Mucosa of gallbladder (tissue), 1 donor: ENCODE results near the gene EXOSC10. TPM values are rescaled to one million over a fixed set of nuclear protein-coding genes. Genes with fewer than 3 reads are reported as not detected.
"Not testable (repeated sequence)": the region's sequence is repeated elsewhere in the genome, so short reads cannot be mapped to it uniquely, and the experiment has no call there.

ENCODE experiments used
- DNase-seq: peaks from one replicate; pipeline ENCODE4 v3.0.0-alpha.2; 2020; ENCODE audit warnings: low spot score
- total RNA-seq: library from RNA; stranded (reverse); gene quantifications from one replicate; pipeline ENCODE4 v1.2.1, GENCODE V29; 2021
- donor health status: DM: no; HTN: no; CAD: no.

The EXOSC10 gene
- total RNA-seq, 1 donor from 2014 or later: 40.1 TPM

DNA sequence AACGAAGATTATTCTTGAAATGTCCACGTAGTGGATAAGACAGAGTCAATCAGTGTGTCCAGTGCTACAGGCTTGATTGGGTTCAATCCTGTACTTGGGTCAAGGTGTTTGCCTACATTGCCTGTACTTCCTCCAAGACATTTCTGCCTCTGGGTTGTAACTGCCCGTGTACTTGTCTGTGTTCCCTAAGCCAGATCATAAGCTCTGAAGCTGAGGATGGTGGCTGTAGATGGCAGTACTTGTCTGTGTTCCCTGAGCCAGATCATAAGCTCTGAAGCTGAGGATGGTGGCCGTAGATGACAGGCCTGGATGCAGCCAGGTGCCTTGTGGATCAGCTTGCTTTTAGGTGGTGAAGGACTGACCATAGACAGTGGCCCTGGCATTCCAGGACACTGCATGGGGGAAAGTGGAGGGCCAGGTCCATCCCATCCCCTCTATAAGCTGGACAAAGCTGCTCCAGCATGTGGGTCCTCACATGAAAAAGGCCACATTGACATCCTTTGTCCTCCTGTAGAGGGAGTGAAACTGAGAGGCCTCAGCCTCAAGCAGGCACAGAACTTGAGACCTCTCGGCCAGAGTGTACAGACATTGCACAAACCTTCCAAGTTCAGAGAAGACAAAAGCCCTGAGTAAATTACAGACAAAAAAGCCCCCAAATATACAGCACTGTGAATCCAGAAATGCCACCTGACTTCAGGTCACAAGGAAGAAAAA lies 37.9 kb downstream of the EXOSC10 start:
- no peak for DNase-seq

DNA sequence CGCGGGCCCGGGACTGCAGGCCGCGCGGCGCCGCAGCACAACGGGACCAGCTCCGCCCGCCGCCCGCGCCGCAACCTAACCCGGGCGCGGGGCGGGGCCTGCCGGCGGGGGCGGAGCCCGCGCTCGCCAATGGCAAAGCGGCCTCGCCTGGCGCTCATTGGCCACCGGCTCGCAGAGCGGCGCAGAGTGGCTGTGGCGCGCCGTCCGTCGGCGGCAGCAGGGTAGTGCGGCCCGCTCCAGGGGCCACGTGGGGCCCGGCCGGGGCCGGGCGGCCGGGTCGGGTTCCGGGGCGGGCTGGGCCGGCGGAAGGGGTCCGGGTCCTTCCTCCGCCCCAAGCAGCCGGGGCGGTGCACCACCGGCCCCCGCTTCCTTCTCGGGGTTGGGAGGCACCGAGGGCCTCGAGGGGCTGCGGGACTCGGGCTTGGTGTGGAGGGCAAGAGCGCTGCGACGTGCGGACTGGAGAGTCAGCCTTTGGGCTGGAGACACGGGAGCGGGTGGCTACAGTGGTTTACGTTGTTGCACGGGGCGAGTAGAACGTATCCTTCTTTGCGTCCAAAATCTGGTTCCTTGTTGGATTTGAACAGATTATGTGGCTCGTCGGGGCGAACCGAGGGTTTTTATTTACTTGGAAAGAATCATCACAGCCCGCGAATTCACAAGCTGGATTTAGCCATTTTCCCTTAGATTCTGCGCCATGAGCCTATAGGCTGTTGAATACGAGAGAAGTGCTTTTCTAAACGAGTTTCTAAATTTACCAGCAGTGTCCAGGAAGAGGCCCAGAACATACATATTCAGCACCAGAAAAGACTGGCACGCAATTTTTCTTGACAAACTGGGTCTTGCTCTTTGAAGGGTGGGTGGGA lies 39.5 kb downstream of the EXOSC10 start, which contains the start of gene SRM:
SRM (minus strand) TSS at position 51 of the 863 bp plus-strand sequence. CDS start 75 bp downstream, outside the sequence.
- peak; percentile 92 for DNase-seq

DNA sequence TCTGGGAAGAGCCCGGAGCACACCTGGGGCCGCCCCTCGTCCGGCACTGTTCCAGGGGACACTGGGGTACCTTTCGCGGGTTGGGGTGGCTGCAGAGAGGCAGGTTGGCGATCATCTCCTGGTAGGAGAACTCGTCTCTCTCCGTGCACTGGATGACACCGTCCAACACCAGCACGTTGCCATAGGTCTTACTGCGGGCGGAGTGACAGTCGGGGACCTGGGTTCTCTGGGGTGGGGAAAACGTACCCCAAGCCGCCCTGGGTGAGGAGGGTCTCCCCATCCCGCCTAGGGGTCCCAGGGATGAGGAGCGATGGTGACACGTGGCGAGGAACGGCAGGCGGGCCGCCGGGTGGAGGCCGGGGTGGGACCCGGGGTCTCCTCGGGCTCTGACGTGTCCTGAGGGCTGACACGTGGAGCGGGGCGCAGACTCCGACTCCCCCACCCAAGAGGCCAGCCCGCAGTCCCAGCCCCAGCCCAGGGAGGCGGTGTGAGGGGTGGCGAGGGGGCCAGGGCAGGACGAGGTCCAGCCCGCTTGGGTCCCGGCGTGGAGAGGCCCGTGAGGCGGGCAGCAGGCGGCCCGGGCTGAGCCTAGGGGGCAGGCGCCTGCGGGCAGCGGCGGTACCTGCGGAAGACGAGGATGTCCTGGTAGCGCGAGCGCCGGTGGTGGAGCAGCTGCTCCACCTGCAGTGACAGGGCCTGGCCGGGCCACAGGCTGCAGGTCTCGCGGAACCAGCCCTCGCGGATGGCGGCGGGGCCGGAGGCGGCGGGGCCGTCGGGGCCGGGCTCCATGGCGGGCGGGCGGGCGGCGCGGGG lies 40.3 kb downstream of the EXOSC10 start:
- no peak for DNase-seq

DNA sequence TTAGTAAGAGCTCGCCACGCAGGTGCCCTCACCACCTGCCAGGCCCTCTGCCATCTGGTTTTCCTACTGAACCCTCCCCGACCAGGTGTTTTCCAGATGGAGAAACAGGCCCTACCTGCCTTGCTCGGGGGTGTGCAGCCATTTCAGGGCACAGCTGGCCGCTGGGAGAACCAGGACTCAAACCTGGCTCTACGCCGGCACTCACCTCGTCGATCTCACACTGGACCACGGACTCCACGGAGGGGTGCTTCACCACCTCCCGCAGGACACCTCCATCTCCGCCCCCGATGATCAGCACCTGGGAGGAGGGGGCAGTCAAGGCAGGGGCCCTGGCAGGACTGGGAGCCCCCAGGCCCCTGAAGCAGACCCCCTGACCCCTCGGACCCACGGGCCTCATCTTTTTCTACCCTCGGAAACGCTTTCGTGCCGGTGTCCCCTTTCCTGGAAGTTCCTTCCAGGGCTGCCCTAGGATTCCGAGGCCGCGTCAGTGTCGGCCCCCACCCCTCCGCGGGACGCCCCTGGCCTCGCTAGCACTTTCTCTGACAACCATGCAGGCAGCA lies 41.0 kb downstream of the EXOSC10 start:
- DNase-seq: no peak

DNA sequence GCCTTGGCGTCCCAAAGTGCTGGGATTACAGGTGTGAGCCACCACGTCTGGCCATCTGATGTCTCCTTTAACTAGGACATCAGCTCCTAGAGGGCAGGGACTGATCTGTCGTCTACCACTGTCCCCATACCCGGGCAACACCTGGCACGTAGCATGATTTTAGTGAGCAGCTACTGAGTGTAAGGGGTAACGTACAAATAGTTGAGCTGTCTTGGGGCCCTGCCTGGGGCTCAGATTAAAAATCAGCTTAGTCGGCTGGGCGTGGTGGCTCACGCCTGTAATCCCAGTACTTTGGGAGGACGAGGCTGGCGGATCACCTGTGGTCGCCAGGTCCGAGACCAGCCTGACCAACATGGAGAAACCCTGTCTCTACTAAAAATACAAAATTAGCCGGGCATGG lies 41.6 kb downstream of the EXOSC10 start:
- no peak for DNase-seq

DNA sequence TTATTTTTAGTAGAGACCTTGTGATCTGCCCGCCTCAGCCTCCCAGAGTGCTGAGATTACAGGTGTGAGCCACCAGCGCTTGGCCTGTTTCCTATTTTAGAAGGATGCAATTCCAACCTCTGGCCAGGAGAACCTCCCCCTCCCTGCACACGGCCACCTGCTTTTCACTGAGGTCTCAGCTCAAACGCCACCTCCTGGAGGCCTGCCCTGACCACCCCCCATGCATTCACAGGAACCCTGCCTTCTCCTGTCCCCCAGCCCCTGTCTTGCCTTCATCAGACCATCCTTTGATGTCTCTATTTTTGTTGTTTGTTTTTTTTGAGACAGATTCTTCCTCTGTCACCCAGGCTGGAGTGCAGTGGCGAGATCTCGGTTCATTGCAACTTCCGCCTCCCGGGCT lies 42.2 kb downstream of the EXOSC10 start:
- no peak for DNase-seq

DNA sequence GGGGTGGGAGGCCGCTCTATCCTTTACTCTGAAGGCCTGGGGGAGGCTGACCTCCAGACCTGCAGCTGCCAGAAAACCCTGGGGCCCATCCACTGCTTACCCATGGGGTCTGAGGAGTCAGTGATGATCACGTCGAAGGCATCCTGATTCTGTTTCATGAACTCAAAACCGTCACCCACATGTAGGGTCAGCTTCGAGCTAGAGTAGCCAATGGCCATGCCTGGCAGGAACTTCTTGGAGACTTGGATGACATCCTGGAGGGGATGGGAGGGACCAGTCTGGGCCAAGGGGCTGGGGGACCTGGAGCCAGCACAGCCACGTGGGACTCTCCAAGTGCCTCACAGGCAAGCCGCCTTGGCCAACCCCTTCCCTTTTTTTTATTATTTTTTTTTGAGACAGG lies 43.2 kb downstream of the EXOSC10 start:
- no peak for DNase-seq

DNA sequence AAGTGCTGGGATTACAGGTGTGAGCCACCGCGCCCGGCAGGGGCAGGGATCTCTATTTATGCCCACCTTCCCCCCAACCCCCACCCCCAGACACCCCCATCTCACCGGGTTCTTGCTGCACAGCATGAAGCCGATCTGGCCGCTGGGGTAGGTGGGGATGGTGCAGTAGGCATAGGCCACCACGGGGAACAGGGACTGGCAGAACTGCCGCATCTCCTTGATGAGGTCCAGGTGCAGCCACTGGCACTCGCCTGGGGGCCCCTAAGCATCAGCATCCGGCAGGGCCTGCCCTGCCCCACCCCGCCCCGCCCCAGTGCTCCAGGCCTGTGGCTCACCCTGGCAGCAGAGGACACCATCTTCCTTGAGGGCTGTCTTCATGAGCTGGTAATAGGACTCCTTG lies 44.0 kb downstream of the EXOSC10 start:
- no peak for DNase-seq

DNA sequence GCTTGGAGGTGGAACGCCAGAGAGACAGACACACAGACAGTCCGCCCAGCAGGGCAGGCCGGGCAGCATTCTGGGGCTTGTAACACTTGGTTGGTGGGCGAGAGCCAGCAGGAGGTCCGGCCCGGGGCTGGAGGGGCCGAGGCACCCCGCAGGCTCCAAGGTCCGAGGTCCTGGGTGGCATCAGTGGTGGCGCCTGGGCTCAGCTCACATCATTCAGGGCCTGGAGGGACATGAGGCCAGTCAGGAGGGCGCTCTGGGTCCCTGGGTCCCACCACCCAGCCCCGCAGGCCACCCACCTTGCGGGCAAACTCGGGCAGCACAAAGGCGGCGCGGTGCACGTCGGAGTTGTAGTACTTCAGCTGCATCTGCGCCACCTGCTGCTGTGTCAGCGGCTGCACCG lies 45.0 kb downstream of the EXOSC10 start:
- DNase-seq: no peak

DNA sequence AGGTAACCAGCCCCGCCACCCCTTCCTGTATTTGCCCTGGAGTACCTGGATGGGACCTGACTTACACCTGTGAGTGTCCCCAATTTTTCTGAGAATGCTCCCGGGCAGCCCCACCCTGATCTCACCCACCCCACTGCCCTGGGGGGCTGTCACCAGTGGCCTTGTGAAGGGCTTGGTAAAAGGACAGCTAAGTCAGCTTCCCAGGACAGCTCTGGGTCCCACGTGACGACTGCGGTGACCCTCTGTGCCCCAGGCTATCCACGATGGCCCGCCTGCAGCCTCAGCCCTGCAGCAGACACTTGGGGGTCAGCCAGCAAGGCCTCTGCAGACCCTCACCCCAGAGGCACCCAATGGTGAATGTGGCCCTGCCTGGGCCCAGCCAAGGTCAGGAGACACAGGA lies 45.5 kb downstream of the EXOSC10 start:
- DNase-seq: no peak

DNA sequence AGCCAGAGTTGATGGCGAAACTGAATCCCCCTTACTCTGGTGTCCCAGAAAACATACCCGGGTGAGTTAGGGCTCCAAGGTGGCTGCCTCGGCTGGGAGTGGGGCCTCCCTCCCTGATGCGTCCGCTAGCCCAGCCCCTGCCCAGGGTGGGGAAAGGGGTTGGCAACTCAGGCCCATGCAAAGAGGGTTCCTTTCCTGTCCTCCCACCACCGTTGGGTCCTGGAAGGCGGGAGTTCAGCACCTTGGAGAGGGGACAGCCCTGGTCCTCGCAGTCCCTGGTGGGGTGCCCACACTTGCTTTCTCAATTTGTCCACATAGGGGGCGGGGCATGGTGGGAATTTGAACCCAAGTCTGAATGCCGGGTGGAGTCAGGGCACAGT lies 45.9 kb downstream of the EXOSC10 start:
- no peak for DNase-seq

DNA sequence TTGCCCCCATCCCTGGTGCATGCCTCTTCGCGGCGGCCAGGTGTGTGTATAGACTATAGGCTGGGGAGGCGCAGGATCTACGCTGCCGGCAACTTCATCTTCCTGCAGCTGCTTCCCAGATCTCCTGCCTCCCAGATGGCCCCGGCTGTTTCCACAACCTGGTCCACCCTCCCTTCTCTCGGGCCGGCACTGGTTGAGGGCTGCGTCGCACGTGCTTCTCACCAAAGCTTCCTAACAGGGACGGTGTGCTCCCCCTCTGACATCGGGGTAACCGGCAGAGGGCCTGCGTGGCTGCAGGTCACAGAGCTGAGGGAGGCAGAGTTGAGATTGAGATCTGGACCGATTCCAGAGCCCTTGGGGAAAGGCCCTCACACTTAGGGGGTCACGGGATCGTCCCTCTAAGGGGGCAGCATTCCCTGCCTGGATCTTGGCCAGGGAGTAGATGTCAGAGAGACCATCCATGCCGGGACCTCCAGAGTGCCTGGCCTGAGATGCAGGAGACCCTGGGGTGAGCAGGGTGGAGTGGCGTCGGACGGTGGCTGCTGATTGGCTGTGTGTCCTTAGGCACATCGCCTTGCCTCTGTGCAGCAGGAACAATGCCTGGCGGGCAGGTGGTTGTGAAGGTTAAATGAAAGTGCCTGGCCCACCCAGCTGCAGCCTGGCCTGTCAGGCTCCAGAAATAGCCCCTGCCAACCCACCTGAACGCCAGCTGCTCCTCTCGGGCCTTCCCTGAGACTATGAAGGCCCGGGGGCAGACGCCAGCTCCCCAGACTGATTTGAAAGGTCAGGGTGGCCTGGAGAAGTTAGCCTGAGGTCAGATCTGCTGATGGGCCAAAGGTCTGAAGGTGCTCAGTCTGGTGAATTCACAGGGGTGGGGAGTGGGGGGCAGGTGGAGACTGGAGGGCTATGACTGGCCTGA lies 46.6 kb downstream of the EXOSC10 start:
- no peak for DNase-seq

DNA sequence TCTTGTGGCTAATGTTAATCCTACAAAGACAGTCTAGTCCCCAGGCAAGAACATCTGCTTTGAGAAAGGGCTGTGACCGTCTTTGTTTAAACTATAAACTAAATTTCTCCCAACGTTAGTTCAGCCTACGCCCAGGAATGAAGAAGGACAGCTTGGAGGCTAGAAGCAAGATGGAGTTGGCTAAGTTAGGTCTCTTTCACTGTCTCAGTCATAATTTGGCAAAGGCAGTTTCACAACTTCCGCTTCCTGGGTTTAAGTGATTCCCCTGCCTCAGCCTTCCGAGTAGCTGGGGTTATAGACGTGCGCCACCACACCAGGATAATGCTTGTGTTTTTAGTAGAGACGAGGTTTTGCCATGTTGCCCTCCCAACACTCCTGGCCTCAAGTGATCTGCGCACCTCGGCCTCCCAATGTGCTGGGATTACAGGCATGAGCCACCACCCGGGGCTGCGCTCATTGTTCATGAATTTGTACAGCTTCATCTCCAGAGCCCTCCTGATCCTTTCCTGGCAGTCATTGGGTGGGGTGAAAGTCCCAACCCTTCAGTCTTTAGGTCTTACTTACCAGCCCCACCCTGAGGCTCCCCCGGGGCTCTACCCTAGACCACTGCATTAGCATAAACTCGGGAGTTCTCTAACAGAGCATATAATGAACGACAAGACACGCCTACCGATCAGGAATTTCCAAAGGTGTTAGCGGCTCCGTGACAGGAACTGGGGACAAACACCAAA lies 47.7 kb downstream of the EXOSC10 start:
- DNase-seq: no peak

DNA sequence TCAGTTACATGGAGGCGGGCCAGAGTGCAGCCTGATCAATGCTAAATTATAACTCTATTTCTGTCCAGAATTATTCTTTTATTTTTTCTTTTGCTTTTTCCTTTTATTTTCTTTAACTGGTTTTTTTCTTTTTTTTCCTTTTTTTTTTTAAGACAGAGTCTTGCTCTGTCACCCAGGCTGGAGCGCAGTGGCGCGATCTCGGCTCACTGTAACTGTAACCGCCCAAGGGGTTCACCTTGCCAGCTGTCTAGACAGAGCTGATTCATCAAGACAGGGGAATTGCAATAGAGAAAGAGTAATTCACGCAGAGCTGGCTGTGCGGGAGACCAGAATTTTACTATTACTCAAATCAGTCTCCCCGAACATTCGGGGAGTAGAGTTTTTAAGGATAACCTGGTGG lies 48.5 kb downstream of the EXOSC10 start:
- not testable (repeated sequence) for DNase-seq

DNA sequence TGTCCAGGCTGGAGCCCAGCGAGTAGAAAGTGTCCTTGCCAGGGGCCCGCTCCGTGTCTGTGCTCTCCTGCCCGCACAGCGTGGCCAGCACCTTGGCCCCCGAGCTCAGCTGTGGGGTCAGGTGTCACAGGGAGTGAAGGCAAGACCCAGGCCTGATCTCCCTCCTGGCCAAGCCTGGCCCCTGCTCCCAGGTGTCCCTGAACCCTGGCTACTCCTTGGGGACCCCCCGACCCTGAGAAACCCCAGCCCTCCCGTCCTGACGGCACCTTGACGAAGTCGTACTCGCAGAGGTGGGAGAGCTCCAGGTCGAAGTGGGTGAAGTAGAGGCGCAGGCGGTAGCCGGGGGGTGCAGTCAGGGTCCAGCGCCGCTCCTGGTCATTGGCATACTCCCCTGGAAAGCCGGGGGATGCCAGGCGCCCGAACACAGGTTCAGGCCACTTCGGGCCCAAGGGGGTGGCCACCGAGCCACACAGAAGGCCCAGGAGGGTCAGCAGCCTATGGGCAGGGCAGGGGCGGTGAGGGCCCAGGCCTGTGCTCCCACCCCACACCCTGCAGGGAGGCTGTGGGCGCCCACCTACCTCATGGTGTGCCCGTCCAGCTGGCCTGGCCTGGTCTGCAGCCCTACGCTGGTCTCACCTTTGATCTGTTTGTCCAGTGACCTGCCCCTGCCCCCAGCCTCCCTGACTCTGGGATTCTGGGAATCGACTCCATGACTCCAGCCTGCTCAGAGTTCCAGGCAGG lies 52.9 kb downstream of the EXOSC10 start, which contains the start of gene MASP2:
MASP2 (minus strand) TSS at position 615 of the 741 bp plus-strand sequence; CDS start at position 583, 32 bp downstream.
- DNase-seq: no peak

DNA sequence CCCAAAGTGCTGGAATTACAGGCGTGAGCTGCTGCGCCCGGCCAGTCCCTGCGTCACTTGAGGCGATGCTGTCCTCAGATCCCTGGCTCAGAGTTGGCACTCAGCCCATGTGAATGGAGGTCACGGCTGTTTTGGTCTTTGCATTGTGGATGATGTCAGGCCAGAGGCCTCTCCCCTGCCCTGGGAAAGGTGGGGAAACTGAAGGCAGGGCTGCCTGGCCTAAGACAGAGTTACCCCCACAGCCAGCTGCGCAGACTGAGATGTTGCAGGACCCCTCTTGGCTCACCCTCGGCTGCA lies 53.5 kb downstream of the EXOSC10 start:
- DNase-seq: no peak

DNA sequence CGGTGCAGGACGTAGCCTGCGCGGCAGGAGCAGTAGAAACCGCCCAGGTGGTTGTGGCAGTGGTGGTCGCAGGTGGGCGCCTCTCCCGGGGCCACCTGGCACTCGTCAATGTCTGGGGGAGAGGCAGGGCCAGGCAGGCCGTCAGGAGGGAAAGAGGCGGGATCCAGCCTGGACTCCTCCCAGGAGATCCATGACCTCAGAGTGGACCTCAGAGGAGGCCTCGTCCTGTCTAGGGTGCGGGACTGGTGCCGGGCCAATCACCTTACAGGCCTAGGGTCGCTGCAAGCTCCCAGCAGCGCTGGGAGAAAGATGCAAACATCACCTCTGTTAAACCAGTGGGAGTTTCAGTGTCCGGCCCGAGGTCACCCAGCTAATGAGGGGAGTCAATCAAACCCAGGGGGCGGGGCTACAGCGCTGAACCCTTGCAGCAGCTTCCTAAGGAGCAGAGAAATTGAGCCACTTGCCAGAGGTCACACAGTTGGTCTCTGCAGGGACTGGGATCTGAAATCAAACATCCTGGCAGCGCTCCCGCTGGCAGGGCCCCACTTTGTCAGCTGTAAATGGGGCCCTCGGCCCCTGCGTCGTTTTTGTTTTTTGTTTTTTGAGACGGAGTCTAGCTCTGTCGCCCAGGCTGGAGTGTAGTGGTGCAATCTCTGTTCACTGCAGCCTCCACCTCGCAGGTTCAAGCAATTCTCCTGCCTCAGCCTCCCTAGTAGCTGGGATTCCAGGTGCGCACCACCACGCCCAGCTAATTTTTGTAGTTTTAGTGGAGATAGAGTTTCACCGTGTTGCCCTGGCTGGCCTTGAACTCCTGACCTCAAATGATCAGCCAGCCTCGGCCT lies 54.0 kb downstream of the EXOSC10 start:
- DNase-seq: no peak

DNA sequence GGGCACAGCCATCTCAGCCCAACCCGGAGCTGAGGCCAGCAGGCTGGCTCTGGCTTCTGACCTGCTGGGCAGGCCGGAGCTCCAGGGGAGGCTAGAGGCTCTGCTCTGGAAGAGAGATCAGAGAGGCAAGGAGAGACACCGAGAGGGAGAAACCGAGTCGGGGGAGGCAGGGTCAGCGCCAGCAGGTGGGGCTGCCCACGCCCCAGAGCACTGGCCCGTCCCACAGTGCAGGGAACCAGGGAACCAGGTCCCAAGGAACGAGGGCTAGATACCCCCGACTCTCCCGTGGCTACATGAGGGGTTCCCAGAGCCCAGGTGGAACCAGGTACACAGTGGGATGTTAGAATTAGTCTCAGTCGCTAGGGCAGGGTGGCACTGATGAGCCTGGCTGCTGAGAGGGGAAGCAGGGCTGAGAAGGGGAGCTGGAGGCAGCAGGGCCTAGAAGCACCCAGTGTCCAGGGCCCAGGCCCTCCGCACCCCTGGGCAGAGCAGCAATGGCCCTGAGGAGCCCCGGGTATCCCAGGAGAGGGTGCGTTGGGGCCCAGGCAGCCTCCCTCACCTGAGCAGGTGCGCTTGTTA lies 54.7 kb downstream of the EXOSC10 start:
- DNase-seq: no peak
